H9 (cell line): ENCODE data around the gene RAD51AP2. TPM values are rescaled to one million over a fixed set of nuclear protein-coding genes. Genes with fewer than 3 reads are reported as not detected.

ENCODE experiments used
- DNase-seq: peaks from one replicate; pipeline ENCODE4 v3.0.0-alpha.2; 2017
- H2AFZ ChIP-seq: one replicate; pipeline ENCODE4 v1.6.1; 2013; ENCODE audit warnings: mild to moderate bottlenecking, low read length, control low read depth, moderate library complexity
- H2AK5ac ChIP-seq: 2 replicates; pipeline ENCODE4 v1.6.1; 2013; ENCODE audit warnings: low read length, control low read depth, mixed read lengths; ENCODE audit not compliant: insufficient read length
- H2BK120ac ChIP-seq: one replicate; pipeline ENCODE4 v1.6.1; 2013; ENCODE audit warnings: low read depth, mild to moderate bottlenecking, low read length, control low read depth, inconsistent platforms; ENCODE audit not compliant: poor library complexity, severe bottlenecking
- H2BK12ac ChIP-seq: 2 replicates; pipeline ENCODE4 v1.6.1; 2013; ENCODE audit warnings: low read length, control low read depth, mixed read lengths, low read depth; ENCODE audit not compliant: insufficient read length
- H2BK15ac ChIP-seq: 2 replicates; pipeline ENCODE4 v1.6.1; 2013; ENCODE audit warnings: low read depth, low read length, control low read depth
- H2BK20ac ChIP-seq: one replicate; pipeline ENCODE4 v1.6.1; 2013; ENCODE audit warnings: low read depth, mild to moderate bottlenecking, low read length, control low read depth, inconsistent platforms; ENCODE audit not compliant: poor library complexity, severe bottlenecking
- H2BK5ac ChIP-seq: 2 replicates; pipeline ENCODE4 v1.6.1; 2013; ENCODE audit warnings: low read length, control low read depth, mixed read lengths; ENCODE audit not compliant: insufficient read length
- H3K14ac ChIP-seq: 2 replicates; pipeline ENCODE4 v1.6.1; 2013; ENCODE audit warnings: low read length, control low read depth; ENCODE audit not compliant: insufficient read depth
- H3K18ac ChIP-seq: 2 replicates; pipeline ENCODE4 v1.6.1; 2013; ENCODE audit warnings: low read depth, mild to moderate bottlenecking, mixed read lengths, low read length, control low read depth; ENCODE audit not compliant: insufficient read length
- H3K23ac ChIP-seq: 2 replicates; pipeline ENCODE4 v1.6.1; 2013; ENCODE audit warnings: low read length, control low read depth, mixed read lengths, low read depth; ENCODE audit not compliant: insufficient read length
- H3K23me2 ChIP-seq: 2 replicates; pipeline ENCODE4 v1.6.1; 2013; ENCODE audit warnings: low read depth, mild to moderate bottlenecking, mixed read lengths, low read length, control low read depth; ENCODE audit not compliant: insufficient read length, poor library complexity, severe bottlenecking
- H3K27ac ChIP-seq: 2 replicates; pipeline ENCODE4 v1.5.1; 2013; ENCODE audit warnings: low read length, control low read depth, mixed read lengths, low read depth; ENCODE audit not compliant: insufficient read length
- H3K27me3 ChIP-seq: 2 replicates; pipeline ENCODE4 v1.6.1; 2013; ENCODE audit warnings: low read length, control low read depth, inconsistent platforms; ENCODE audit not compliant: insufficient read depth
- H3K4ac ChIP-seq: 2 replicates; pipeline ENCODE4 v1.6.1; 2013; ENCODE audit warnings: low read depth, mild to moderate bottlenecking, control low read depth, inconsistent platforms, low read length, moderate library complexity
- H3K4me1 ChIP-seq: 2 replicates; pipeline ENCODE4 v1.6.1; 2013; ENCODE audit warnings: low read length, control low read depth, inconsistent platforms; ENCODE audit not compliant: insufficient read depth
- H3K4me2 ChIP-seq: 2 replicates; pipeline ENCODE4 v1.6.1; 2013; ENCODE audit warnings: low read length, control low read depth, mixed read lengths; ENCODE audit not compliant: insufficient read length, insufficient read depth
- H3K56ac ChIP-seq: 2 replicates; pipeline ENCODE4 v1.6.1; 2013; ENCODE audit warnings: low read depth, mild to moderate bottlenecking, mixed read lengths, low read length, control low read depth; ENCODE audit not compliant: insufficient read length
- H3K79me1 ChIP-seq: 2 replicates; pipeline ENCODE4 v1.6.1; 2013; ENCODE audit warnings: low read depth, mild to moderate bottlenecking, moderate library complexity, low read length, control low read depth, inconsistent platforms; ENCODE audit not compliant: insufficient read depth, poor library complexity, severe bottlenecking
- H3K79me2 ChIP-seq: 2 replicates; pipeline ENCODE4 v1.6.1; 2013; ENCODE audit warnings: low read length, control low read depth, inconsistent platforms; ENCODE audit not compliant: insufficient read depth
- H3K9ac ChIP-seq: 2 replicates; pipeline ENCODE4 v1.6.1; 2013; ENCODE audit warnings: low read length, control low read depth, mixed read lengths; ENCODE audit not compliant: insufficient read length; ENCODE audit errors: extremely low read depth
- H3K9me3 ChIP-seq: one replicate; pipeline ENCODE4 v1.6.1; 2013; ENCODE audit warnings: low read depth, low read length, inconsistent platforms; ENCODE audit not compliant: control insufficient read depth
- H3T11ph ChIP-seq: one replicate; pipeline ENCODE4 v1.6.1; 2013; ENCODE audit warnings: mild to moderate bottlenecking, low read length, control low read depth, inconsistent platforms
- H4K20me1 ChIP-seq: one replicate; pipeline ENCODE4 v1.6.1; 2013; ENCODE audit not compliant: control insufficient read depth, insufficient read length, insufficient read depth
- H4K5ac ChIP-seq: 2 replicates; pipeline ENCODE4 v1.6.1; 2013; ENCODE audit warnings: low read depth, mild to moderate bottlenecking, mixed read lengths, low read length, control low read depth; ENCODE audit not compliant: insufficient read length
- H4K8ac ChIP-seq: replicated peaks from 2 replicates; pipeline ENCODE4 v1.6.1; 2013; ENCODE audit warnings: low read length, control low read depth, mixed read lengths, low read depth; ENCODE audit not compliant: insufficient read length
- H4K91ac ChIP-seq: 2 replicates; pipeline ENCODE4 v1.6.1; 2013; ENCODE audit warnings: low read depth, mild to moderate bottlenecking, moderate library complexity, mixed read lengths, low read length, control low read depth; ENCODE audit not compliant: insufficient read length
- H3K27ac Mint-ChIP-seq, 3 experiments: 2 replicates in 2 of 3; 3 replicates in 1 of 3; pipeline ENCODE4 v1.8.0; 2020 to 2021; ENCODE audit warnings: mixed read lengths in 3 of 3, mild to moderate bottlenecking in 1 of 3, moderate library complexity in 1 of 3
- H3K27me3 Mint-ChIP-seq: 2 replicates; pipeline ENCODE4 v1.8.0; 2021; ENCODE audit warnings: low read depth, mild to moderate bottlenecking, moderate library complexity, mixed read lengths
- H3K36me3 Mint-ChIP-seq, 3 experiments: 2 replicates in 2 of 3; 3 replicates in 1 of 3; pipeline ENCODE4 v1.8.0; 2020 to 2021; ENCODE audit warnings: low read depth in 3 of 3, mixed read lengths in 3 of 3; ENCODE audit not compliant: insufficient read depth in 1 of 3
- H3K4me1 Mint-ChIP-seq, 2 experiments: 2 replicates each; pipeline ENCODE4 v1.8.0; 2020; ENCODE audit warnings: mixed read lengths in 2 of 2
- H3K4me3 Mint-ChIP-seq, 2 experiments: 2 replicates in 1 of 2; 3 replicates in 1 of 2; pipeline ENCODE4 v1.8.0; 2020 to 2021; ENCODE audit warnings: mild to moderate bottlenecking in 2 of 2, mixed read lengths in 2 of 2, moderate library complexity in 1 of 2
- H3K9me3 Mint-ChIP-seq, 2 experiments: 2 replicates in 1 of 2; 3 replicates in 1 of 2; pipeline ENCODE4 v1.8.0; 2020; ENCODE audit warnings: mild to moderate bottlenecking in 2 of 2, mixed read lengths in 2 of 2, moderate library complexity in 1 of 2
- WGBS: extraction: QIAGEN DNeasy Blood & Tissue Kit; methylation state at CpG from one replicate; pipeline ENCODE4 v1.1.7; 2013; ENCODE audit warnings: missing lambda C conversion rate, low lambda C conversion rate, mixed read lengths; ENCODE audit not compliant: insufficient read length; ENCODE audit errors: extremely low coverage; 5-methylcytosine and 5-hydroxymethylcytosine counted together
- total RNA-seq: library from RNA; stranded (reverse); gene quantifications from 2 replicates; pipeline ENCODE4 v1.2.1, GENCODE V29; 2021
- TF ChIP-seq, protein P1 (sequence below): fragments of 200-600 bp; sonication (generic); conservative IDR thresholded peaks from 3 replicates; pipeline ENCODE4 v1.8.0; 2021; ENCODE audit warnings: antibody characterized with exemption, mild to moderate bottlenecking

Gene RAD51AP2
- total RNA-seq, 1 experiment from 2014 or later: 0.07 TPM

DNA sequence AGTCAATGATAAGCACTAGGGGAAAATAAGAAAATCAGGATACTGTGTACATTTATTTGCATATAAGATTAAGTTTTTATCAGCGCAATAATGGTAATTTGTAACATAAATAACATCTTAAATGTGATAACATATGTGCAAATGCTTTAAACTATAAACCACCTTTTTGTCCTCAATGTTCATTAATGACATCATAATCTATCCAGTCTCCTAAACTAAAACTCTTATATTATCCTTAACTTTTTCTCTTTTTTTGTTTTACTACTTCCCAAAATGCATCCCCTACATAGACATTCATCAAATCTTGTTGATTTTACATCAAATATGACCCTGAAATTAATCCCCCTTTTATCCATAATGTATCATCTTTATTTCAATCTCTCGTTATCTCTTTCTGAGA lies 3.4 kb upstream of the RAD51AP2 start:
- Histone ChIP-seq H4K91ac (no peak overlapping the region), H2BK5ac (no peak overlapping the region), H2BK15ac (no peak overlapping the region), H2BK120ac (no peak overlapping the region), H3K27me3 (no peaks in the 10 kb centered on the region), H3K79me1 (no peaks in the 10 kb centered on the region), H3K27ac (no peak overlapping the region), H3K9me3 (no peaks in the 10 kb centered on the region), H3K79me2 (no peaks in the 10 kb centered on the region), H3K4ac (no peak overlapping the region), H4K8ac (no peak overlapping the region), H3K9ac (no peak overlapping the region), H3T11ph (no peak overlapping the region), H3K23me2 (peaks cover 6% of the 10 kb centered on the region), H3K23ac (no peak overlapping the region), H4K5ac (no peak overlapping the region), H3K4me2 (no peak overlapping the region), H4K20me1 (no peaks in the 10 kb centered on the region), H2AFZ (no peak overlapping the region), H3K14ac (no peak overlapping the region), H2BK20ac (no peak overlapping the region), H2BK12ac (no peak overlapping the region), H3K18ac (no peak overlapping the region), H3K56ac (no peak overlapping the region), H2AK5ac (no peak overlapping the region), H3K4me1 (no peaks in the 10 kb centered on the region)
- no peaks in the 10 kb centered on the region for H3K9me3 Mint-ChIP-seq
- H3K4me1 Mint-ChIP-seq: peaks cover 27 to 32% of the 10 kb centered on the region in 2 experiments
- H3K27ac Mint-ChIP-seq: no peak overlapping the region
- no peaks in the 10 kb centered on the region for H3K27me3 Mint-ChIP-seq
- WGBS: 100% methylated on average over 1 of the region's 2 CpGs
- no peak overlapping the region for H3K4me3 Mint-ChIP-seq
- H3K36me3 Mint-ChIP-seq: no peaks in the 10 kb centered on the region
- TF ChIP-seq, protein P1, sequence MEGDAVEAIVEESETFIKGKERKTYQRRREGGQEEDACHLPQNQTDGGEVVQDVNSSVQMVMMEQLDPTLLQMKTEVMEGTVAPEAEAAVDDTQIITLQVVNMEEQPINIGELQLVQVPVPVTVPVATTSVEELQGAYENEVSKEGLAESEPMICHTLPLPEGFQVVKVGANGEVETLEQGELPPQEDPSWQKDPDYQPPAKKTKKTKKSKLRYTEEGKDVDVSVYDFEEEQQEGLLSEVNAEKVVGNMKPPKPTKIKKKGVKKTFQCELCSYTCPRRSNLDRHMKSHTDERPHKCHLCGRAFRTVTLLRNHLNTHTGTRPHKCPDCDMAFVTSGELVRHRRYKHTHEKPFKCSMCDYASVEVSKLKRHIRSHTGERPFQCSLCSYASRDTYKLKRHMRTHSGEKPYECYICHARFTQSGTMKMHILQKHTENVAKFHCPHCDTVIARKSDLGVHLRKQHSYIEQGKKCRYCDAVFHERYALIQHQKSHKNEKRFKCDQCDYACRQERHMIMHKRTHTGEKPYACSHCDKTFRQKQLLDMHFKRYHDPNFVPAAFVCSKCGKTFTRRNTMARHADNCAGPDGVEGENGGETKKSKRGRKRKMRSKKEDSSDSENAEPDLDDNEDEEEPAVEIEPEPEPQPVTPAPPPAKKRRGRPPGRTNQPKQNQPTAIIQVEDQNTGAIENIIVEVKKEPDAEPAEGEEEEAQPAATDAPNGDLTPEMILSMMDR: no peak
- no peak for DNase-seq
